SKM-1 treated with dmso at 0.1 percent for 144 hours (cell line): ENCODE measurements around the gene MCM3AP.

ENCODE experiments used
- DNase-seq: peaks from one replicate; lab custom pipeline; 2025; ENCODE audit not compliant: unreplicated experiment; lab: John Stamatoyannopoulos, UW

MCM3AP gene

GRCh38 chr21:46285206-46285661, at the start of gene MCM3AP:
Gene MCM3AP, minus strand, starts transcription at chr21:46285611. Its CDS starts 325 bp downstream, at chr21:46285286.
- DNase-seq, result no peak

- DNase-seq, result no peak
These were observed 49.1 kb upstream of the MCM3AP start for GRCh38 chr21:46334351-46335140.

DNA sequence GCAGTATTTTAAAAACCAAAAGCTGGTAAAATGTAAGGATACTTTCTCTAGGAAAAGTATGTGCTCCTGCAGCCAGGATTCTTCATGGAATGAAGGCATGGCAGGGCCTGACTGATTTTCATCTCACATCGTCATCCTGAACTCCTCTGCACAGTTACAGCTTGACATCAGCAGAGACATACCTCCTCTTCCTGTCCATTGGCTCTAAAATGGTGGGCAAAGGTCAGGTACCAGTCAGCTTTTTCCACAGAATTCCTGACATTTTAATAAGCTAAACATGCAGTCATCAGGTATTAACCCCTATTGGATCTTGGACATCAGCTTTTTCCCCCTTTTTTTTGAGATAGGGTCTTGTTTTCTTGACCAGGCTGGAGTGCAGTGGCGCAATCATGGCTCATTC, 44.4 kb upstream of the MCM3AP start:
- no peak for DNase-seq

- DNase-seq, result no peak
These were observed 42.7 kb upstream of the MCM3AP start for GRCh38 chr21:46328151-46328550.

DNA sequence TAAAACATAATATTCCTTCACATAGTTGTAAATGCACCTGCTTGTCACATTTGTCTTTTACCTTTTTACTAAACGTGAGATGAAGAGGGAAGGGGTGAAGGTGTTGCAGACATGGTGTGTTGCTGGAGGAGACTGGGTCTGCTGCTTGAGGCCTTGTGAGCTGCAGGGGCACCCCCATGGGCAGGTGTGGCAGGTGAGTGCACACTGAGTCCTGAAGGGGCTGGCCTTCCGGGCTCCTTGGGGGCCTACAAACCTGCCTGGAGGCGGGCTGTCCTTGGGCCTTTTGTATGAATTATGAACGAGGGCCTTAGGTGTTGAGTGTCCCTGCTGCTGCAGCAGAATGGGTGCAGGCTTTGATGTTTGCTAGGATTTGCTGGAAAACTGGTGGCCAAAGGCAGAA, 42.3 kb upstream of the MCM3AP start:
- DNase-seq, result no peak

DNA sequence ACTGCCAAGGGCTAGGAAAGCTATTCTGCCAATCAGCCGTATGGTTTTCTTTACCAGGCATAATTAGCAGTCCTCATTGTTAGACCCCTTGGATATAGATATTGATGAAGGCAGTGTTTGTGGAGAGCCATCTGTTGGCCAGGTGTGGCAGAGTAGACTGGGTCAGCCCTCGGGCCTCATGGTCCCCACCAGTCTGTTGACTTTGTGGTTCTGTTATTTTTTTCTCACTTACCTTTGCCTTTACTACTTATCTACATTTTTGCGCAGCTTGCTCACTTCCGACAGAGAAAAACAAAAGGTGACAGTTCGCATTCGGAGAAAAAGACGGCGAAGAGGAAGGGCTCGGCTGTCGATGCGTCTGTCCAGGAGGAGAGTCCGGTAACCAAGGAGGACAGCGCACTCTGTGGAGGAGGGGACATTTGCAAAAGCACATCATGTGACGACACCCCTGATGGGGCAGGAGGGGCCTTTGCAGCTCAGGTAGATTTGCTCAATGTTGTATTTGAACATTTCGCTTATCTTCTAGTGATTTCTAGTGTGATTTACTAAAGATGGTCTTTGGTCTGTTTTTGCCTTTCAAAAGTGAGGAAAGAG, 40.8 kb upstream of the MCM3AP start:
- no peak for DNase-seq

GRCh38 chr21:46325073-46325912, 39.9 kb upstream of the MCM3AP start:
- DNase-seq, result peak; percentile 25

- peak; percentile 64 for DNase-seq
These were observed 39.1 kb upstream of the MCM3AP start for GRCh38 chr21:46324390-46325072.

DNA sequence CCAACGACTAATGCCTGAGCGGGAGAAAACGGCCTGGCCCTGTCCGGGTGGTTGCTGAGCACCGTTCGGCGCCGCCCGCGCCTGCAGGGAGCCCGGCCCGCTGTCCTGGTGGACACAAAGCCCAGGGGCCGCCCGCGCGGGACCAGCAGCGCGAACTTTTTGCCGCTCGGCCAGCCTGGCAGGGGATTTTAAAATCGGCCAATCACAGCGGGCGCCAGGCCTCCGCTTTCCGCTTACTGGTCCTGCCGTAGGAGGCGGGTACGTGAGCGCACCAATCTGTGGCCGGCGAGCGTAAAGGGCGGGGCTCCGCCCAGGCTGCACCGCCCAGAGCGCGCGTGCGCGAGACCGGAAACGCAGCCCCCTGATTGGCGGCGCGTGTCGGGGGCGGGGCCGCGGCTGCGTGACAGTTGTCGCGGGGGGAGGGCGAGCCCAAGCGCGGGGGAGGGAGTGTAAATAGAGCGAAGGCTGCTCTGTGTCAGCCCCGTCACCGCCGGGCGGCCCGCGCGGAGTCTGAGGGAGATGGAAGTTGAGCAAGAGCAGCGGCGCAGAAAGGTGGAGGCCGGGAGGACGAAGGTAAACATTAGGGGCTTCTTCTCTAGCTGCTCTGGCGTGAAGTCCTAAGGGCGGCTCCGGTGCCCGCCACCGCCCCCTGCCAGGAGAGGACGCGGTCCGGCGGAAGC, 38.4 kb upstream of the MCM3AP start, which contains the start of the genes C21orf58 and PCNT:
C21orf58 (minus strand) TSS at position 161 of the 680 bp plus-strand sequence. CDS start 1,132 bp downstream, outside the sequence.
PCNT (plus strand) TSS at position 447 of the 680 bp plus-strand sequence; CDS start at position 520, 73 bp downstream.
- peak; percentile 98 for DNase-seq

DNA sequence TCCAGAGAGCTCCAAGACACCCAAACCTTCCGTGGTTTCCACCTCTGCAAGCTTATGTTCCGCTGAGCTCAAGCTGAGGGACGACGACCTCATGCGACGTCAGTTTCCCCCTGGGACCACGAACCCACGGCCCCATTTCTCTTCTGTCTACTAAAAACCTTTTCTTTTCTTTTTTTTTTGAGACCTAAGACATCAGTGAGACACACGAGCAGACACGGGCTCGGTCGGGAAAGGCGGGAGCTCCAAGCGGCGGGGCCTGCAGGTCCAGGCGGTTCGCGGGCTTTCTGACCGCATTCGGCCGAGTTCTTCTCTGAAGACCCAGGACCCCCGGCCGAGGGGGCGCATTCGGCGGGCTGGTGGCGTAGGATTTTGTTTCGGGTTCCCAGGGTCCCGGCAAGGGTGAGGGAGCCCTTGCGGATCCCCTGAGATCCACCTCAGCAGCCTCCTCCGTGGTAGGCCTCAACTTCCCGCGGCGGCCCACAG, 37.9 kb upstream of the MCM3AP start:
- DNase-seq, result no peak

DNA sequence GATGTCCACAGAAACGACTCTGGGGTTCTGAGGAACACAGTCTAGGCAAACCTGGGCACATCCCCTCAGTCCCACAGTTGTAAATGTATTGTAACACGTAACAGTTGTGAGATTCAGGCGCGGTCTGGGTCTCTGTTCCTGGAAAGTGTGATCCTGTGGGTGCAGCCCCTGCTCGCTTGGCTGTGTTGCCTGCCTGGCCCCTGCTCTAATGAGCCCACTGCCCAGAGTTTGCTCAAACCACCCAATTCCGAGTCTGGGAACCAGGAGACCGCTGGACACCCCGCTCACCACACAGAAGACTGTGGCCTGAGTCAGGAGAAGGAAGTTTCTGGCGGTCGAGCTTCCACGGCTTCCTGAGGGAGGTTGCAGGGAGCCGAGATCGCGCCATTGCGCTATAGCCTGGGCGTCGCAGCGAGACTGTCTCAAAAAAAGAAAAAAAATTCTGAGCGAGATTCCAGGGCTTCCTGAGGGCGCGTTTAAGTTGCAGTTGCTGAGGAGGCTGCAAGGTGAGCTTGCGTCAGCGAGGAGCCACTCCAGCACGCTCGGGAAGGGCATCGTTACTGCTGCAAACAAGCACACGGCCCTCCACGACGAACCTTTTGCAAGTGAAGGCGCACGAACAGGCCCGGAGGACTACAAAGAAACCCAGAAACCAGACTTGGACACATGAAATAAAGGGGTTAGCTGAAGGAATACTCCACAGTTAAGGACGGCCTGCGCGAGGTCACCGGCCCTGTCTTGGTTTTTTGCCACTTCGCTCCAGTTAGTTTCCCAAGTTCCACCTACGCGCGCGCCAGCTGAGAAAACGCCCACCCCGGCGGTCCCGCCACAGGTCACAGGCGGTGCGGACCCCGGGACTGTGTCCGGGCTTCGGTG, 37.2 kb upstream of the MCM3AP start:
- no peak for DNase-seq

- DNase-seq, result no peak
These were observed 35.0 kb upstream of the MCM3AP start for GRCh38 chr21:46320331-46320801.

DNA sequence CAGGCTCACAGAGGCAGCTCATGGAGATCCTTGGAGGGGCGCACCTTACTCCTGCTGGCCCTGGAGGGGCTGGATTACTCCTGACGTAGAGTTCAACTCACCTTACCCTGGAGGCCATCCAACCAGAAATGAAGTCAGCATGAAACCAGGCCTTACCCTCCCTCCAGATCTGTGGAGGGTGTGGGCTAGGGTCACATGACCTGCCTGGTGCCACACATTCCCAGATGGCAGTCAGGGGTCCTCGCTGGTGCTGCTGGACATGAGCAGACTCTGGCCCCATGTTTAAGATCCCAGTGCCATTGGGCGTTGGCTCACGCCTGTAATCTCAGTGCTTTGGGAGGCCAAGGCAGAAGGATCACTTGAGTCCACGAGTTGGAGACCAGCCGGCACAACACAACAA, 33.8 kb upstream of the MCM3AP start:
- DNase-seq, result no peak

DNA sequence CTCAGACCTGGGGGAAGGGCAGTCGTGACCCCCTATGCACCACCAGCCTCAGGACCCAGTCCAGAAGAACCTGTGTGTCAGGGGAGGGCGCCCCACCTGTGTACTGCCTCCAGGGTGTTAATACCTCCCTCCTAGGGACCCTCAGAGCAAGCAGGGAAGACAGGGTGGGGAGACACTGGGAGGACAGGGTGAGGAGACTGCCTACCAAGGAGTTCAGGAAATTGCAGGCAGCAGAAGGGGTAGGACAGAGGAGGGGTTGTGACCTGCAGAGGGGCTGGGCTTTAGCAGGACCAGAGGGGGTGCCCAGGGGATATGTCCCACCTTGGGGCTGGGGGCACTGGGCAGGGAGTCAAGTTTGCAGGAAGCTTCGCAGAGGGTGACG, 33.0 kb upstream of the MCM3AP start:
- DNase-seq, result no peak

GRCh38 chr21:46317710-46318463, 32.5 kb upstream of the MCM3AP start:
- DNase-seq, result no peak

GRCh38 chr21:46316708-46317324, 31.4 kb upstream of the MCM3AP start:
- no peak for DNase-seq

- no peak for DNase-seq
These were observed 29.1 kb upstream of the MCM3AP start for GRCh38 chr21:46314441-46315020.
